ENCODE results near the gene RTTN.

GRCh38 chr18:70160073-70160678 is 45.3 kb downstream of the RTTN start:
- TF ChIP-seq ZFP30 (CRISPR knock-in tag; IDR thresholded peaks at IDR 0.05) (no peak), ARNTL (CRISPR knock-in tag; IDR thresholded peaks at IDR 0.05; ENCODE audit: borderline replicate concordance, low read depth) (no peak), RARB (CRISPR knock-in tag; IDR thresholded peaks at IDR 0.05) (no peak), ISL1 (CRISPR knock-in tag; IDR thresholded peaks at IDR 0.05) (no peak), ZNF565 (CRISPR knock-in tag; conservative IDR thresholded peaks at IDR 0.05; ENCODE audit: low read depth) (no peak), ZFP3 (CRISPR knock-in tag; IDR thresholded peaks at IDR 0.05) (no peak), TCF4 (CRISPR knock-in tag; IDR thresholded peaks at IDR 0.05; ENCODE audit: borderline replicate concordance) (no peak), PPARA (CRISPR knock-in tag; IDR thresholded peaks at IDR 0.05; ENCODE audit: borderline replicate concordance) (no peak), ESRRG (CRISPR knock-in tag; IDR thresholded peaks at IDR 0.05) (no peak)
